Spleen (tissue), 7 donors: ENCODE measurements around the gene PPP1R13B.

Experiments
- POLR2A ChIP-seq, 3 donors: fragments of 450-650 bp; IDR thresholded peaks; one replicate each; pipeline ENCODE4 v1.5.1; 2017; ENCODE audit warnings: antibody characterized with exemption in 3 of 3, mild to moderate bottlenecking in 1 of 3
- TF ChIP-seq, protein P1 (sequence below), 11 experiments: fragments of 200-600 bp in 7 of 11; fragments of 450-650 bp in 4 of 11; sonication (generic) in 4 of 11; IDR thresholded peaks in 8 of 11; conservative IDR thresholded peaks in 3 of 11; 1 replicate in 7 of 11; 2 replicates in 4 of 11; pipeline versions ENCODE4 v1.4.0 to v1.8.0; 2016 to 2021; ENCODE audit warnings: antibody characterized with exemption in 11 of 11, inconsistent platforms in 4 of 11, mild to moderate bottlenecking in 1 of 11
- donor health status: DM: no; HTN: no; CAD: no; lungs with moderate emphysema.
- donor health status: DM: no; HTN: no; CAD: no.
- donor health status: DM: no; HTN: no; CAD: no.

DNA sequence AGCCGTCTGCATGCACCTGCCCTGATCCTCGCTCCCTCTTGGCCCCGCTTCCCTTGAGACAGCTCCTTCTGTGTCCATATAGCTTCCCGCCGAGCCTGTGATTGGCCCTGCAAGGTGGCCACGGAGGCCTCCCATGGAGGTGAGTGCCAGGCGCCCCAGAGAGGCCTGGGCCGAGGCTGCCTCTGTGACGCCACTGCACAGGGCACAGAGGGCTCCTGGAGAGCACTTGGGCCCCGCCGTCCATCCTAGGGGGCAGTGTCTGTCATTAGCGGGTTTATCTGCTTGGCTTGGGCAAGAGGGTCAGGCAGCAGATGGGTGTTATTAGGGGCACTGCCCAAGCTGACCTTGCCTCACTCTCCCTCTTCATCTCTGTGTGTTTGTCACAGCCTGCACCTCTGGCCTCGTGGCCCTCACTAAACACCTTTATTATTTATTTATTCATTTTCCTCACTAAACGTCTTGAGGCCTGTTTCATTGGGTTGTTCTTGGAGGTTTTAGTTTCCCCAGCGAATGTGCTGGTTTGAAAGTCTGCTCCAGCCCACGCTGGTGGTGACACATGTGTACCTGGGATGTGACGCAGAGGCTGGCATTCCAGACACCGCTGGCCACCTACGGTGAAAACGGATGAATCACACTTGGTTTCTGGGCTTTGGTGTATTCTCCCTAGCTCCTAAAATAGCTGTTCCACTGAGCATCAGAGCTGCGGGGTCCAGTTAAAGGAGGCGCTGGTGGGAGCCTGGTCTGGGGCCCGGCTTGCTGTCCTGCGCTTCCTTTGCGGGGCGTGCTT, 125.8 kb downstream of the PPP1R13B start:
- TF ChIP-seq, protein P1, sequence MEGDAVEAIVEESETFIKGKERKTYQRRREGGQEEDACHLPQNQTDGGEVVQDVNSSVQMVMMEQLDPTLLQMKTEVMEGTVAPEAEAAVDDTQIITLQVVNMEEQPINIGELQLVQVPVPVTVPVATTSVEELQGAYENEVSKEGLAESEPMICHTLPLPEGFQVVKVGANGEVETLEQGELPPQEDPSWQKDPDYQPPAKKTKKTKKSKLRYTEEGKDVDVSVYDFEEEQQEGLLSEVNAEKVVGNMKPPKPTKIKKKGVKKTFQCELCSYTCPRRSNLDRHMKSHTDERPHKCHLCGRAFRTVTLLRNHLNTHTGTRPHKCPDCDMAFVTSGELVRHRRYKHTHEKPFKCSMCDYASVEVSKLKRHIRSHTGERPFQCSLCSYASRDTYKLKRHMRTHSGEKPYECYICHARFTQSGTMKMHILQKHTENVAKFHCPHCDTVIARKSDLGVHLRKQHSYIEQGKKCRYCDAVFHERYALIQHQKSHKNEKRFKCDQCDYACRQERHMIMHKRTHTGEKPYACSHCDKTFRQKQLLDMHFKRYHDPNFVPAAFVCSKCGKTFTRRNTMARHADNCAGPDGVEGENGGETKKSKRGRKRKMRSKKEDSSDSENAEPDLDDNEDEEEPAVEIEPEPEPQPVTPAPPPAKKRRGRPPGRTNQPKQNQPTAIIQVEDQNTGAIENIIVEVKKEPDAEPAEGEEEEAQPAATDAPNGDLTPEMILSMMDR (IDR thresholded peaks at IDR 0.05 in 8 of 11, conservative IDR thresholded peaks at IDR 0.05 in 3 of 11): no peak
- TF ChIP-seq POLR2A (IDR thresholded peaks at IDR 0.05): no peak
